NCI-H2081 treated with DMSO at 0.1 percent for 48 hours (cell line): ENCODE results near the gene ESPNL.
"Not testable (repeated sequence)": the region's sequence is repeated elsewhere in the genome, so short reads cannot be mapped to it uniquely, and the experiment has no call there.

Experiments
- DNase-seq: peaks from one replicate; lab custom pipeline; 2025; lab: John Stamatoyannopoulos, UW

The ESPNL gene, protein sequence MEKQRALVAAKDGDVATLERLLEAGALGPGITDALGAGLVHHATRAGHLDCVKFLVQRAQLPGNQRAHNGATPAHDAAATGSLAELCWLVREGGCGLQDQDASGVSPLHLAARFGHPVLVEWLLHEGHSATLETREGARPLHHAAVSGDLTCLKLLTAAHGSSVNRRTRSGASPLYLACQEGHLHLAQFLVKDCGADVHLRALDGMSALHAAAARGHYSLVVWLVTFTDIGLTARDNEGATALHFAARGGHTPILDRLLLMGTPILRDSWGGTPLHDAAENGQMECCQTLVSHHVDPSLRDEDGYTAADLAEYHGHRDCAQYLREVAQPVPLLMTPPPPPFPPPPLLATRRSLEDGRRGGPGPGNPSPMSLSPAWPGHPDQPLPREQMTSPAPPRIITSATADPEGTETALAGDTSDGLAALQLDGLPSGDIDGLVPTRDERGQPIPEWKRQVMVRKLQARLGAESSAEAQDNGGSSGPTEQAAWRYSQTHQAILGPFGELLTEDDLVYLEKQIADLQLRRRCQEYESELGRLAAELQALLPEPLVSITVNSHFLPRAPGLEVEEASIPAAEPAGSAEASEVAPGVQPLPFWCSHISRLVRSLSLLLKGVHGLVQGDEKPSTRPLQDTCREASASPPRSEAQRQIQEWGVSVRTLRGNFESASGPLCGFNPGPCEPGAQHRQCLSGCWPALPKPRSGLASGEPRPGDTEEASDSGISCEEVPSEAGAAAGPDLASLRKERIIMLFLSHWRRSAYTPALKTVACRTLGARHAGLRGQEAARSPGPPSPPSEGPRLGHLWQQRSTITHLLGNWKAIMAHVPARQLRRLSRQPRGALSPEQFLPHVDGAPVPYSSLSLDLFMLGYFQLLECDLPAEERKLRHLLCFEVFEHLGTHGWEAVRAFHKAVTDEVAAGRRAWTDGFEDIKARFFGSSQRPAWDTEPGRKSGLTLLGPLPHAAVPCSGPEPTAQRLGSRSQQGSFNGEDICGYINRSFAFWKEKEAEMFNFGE

DNA sequence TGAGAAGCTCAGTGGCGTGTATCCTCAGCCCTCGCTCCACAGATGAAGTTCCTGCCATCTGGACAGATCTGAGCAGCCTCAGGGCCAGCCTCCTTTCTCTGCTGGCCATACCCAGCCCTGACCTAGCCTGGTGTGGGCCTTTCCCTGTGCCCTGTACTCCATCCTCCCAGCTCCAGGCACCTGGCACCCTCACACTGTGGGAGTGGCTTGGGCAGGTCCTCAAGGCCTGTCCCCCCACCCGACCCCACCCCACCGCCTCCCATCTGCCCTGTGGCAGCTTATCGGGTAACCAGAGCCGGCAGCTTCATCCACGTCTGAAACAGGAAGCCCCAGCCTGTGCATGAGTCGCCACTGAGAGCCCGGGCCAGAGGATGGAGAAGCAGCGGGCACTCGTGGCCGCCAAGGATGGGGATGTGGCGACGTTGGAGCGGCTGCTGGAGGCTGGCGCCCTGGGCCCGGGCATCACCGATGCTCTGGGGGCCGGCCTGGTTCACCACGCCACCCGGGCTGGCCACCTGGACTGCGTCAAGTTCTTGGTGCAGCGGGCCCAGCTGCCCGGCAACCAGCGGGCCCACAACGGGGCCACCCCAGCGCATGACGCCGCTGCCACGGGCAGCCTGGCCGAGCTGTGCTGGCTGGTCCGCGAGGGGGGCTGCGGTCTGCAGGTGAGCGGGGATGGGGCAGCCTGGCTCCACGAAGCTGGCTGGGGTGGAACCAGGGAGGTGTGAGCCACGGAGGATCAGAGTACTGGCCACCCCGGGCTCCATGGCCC, at the start of gene ESPNL:
Gene ESPNL (plus strand): TSS at position 292 of the 772 bp plus-strand sequence. CDS start 80 bp downstream, at position 372.
- no peak for DNase-seq

DNA sequence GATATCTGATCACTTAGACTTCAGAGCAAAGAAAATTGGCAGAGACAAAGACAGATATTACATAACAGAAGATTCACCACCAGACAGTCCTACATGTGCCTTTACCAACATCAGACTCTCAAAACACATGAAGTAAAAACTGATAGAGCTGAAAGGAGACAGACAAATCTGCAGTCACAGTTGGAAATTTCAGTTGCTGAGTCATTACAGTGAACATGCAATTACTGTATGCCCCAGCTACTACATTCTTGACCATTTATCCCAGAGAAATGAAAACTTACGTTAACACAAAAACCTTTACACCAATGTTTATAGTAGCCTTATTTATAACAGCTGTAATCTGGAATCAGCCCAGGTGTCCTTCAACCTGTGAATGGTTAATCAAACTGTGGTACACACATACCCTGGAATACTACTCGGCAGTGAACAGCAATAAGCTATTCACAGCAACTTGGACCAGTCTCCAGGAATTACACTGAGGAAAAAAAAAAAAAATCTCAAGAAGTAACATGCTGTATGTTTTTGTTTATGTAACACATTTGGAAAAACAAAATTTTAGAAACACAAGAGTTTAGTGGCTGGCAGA, 46.9 kb upstream of the ESPNL start:
- DNase-seq: no peak

DNA sequence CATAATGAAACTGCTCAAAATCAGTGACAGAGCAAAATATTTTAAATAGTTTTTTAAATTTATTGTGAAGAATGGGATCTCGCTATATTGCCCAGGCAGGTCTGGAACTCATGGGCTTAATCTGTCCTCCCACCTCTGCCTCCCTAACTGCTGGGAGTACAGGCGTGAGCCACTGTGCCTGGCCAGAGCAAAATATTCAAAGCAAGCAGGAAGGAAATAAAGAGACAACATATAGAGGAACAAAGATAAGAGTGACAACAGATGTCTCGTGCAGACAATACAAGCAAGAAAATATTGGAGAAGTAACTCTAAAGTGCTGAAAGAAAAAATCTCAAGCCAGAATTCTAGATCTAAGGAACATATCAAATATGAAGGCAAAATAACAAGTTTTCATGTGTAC, 44.3 kb upstream of the ESPNL start:
- no peak for DNase-seq

DNA sequence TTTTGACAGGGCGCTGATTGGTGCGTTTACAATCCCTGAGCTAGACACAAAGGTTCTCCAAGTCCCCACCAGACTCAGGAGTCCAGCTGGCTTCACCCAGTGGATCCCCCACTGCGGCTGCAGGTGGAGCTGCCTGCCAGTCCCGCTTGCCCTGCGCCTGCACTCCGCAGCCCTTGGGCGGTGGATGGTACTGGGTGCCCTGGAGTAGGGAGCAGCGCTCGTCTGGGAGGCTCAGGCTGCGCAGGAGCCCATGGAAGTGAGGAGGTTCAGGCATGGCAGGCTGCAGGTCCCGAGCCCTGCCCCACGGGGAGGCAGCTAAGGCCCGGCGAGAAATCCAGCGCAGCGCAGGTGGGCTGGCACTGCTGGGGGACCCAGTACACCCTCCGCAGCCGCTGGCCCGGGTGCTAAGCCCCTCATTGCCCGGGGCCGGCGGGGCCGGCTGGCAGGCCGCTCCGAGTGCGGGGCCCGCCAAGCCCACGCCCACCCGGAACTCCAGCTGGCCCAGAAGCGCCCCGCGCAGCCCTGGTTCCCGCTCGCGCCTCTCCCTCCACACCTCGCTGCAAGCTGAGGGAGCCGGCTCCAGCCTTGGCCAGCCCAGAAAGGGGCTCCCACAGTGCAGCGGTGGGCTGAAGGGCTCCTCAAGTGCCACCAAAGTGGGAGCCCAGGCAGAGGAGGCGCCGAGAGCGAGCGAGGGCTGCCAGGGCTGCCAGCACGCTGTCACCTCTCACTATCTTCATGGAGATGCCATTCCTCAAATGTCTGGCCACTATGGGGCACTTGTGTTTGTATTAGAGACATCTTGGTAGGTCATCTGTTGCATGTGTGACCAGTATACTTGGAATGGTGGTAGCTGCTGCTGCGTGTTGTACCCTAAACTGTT, 42.2 kb upstream of the ESPNL start:
- DNase-seq: not testable (repeated sequence)

DNA sequence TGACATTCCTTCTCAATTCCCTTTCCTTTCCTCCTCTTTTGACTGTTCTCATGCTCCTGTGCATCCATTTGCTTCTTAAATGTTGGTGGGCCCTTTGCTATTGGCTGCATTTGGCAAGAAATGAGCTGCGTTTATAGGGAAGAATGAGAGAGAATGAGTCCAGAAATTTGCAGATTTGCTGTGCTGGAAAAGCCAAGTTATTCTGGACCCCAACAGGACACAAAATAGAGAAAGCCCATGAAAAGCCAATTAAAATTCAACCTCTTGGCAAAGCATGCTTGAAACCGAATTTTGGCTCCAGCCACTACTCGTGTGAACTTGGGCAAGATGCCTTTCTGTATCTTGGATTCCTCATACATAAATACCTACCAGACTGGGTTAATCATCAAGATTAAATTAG, 40.6 kb upstream of the ESPNL start:
- no peak for DNase-seq

DNA sequence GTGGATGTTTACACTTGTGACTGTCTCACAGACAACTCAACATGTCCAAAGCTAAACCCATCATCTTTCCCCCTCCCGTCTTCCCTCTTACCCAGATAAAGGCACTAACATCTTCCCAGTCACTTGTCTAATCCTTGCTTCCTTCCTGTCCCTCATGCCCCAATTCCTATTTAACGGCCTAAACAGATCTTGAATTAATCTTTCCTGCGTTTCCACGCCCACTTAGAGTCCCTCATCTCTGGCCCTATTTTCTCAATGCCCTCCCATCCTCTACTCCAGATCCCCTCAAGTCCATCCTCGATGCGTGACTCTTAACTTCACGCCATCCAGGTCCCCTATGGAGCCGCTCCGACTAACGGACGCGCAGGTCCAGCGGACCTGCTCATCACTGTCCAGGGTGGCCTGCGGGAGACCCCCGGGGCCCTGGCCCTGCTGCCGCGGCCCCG, 40.0 kb upstream of the ESPNL start:
- no peak for DNase-seq

DNA sequence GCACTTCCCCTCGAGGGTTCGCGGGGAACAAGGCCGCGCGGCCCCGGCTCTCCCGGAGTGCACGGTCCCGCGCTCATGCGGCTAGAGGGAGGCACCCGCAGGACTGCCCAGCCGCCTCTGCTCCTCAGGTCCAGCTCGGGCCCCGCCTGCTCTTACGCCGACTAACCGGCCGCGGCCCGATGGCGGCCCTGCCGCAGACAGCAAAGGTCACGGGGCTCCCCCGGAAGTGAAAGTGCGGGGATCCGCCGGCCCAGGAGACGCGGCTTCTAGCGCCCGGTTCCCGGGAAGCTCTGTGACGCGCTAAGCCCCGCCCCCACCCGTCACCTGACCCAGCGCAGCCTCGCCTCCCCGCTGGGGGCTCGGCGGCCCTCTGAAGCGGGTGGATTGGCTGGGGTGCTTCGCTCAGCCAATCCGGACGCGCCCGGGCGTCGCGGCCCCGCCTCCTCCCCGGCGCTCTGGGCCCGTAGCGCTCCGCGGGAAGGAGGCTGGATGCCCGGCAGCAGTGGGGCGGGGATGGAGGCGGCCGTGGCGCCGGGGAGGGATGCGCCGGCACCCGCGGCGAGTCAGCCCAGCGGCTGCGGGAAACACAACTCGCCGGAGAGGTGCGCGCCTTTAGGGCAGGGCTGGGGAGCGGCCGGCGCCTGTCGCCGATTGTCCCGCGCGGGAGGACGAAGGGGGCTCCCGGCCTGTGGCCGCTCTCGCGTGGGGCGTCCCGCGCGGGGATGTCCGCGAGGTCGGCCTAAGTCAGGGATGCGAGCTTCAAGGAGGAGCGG, 39.4 kb upstream of the ESPNL start, which contains the start of gene SCLY:
Gene SCLY (plus strand): TSS at position 460 of the 773 bp plus-strand sequence. CDS start 54 bp downstream, at position 514.
- DNase-seq: peak; percentile 72

DNA sequence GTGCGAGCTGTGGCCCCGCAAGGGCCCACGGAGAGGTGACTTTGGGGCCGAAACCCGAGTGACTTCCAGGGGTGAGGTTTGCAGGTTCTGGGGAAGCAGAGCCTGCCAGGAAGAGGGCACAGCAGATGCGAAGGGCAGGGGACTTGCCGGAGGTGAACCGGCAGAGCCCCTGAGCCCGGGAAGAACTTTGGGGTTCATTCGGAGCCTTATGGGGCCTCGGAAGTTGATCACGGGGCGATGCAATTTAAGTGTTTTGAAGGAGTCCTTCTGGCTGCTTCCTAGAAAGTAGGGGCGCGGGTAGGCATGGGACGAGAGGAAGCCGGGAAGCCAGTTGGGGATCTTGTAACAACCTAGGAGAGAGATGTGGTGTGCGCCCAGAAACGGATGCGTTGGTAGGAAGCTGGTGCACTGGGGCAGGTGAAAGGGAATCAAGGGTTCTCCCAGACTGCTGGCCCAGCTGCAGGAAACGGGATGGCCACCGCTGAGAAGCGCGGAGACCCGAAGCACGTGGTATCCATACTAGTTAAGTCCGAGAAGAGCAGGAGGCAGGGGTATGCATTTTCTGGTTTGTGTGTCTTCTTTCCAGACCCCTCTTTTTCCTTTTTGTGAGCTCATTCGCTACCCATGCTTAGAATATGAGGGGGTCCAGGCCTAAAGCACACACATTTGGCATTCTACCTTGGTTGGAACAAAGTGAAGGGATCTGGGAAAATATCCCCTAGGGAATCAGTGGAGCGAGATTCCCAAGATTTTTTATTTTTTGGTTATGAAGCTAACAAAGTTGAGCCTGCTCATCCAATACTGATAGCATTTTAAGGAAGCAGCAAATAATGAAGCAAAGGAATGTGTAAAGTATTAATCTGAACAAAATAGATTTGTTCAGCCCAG, 38.6 kb upstream of the ESPNL start:
- DNase-seq: no peak

DNA sequence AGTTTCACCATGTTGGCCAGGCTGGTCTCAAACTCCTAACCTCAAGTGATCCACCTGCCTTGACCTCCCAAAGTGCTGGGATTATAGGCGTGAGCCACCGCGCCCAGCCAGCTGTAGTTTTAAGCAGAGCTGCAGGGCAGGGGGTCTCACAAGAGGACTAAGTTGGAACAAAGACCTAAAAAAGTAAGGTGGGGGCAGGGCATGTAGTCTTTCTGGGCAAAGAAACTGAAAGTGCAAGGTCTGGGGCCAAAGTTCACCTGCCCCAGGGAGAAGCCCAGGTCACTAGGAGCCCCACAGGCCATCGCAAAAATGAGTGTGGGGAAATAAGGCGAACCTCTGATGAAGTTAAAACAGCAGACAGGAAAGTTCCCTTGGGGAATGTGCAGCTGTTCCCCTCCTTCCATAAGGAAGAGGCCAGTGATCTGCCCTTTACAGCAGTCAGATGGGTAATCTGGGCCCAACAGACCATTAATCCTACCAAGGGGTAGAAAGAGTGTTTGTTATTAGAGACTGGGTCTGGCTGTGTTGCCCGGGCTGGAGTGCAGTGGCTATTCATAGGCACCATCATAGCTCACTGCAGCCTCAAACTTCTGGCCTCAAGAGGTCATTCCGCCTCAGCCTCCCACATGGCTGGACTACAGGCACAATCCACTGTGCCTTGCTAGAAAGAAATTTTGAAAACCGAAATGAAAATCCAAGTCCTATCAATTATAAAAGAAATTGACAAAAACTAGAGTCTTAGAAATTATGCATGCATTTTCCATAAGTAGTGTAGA, 36.5 kb upstream of the ESPNL start:
- no peak for DNase-seq

DNA sequence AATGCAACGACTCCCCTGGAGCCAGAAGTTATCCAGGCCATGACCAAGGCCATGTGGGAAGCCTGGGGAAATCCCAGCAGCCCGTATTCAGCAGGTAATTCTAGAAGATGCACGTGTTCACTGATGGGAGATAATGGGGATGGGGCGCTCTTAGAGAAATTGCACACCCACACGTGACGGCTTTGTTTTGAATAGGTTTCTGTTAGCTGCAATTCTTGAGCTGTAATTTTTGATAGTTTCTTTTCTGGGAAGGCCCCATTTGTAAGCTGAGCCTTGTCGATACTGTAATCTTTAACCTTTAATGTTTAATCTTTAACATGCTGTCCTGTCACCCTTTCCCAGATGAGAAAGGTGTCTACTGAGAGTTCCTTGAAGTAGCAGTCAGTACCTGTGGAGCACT, 35.8 kb upstream of the ESPNL start:
- DNase-seq: no peak

DNA sequence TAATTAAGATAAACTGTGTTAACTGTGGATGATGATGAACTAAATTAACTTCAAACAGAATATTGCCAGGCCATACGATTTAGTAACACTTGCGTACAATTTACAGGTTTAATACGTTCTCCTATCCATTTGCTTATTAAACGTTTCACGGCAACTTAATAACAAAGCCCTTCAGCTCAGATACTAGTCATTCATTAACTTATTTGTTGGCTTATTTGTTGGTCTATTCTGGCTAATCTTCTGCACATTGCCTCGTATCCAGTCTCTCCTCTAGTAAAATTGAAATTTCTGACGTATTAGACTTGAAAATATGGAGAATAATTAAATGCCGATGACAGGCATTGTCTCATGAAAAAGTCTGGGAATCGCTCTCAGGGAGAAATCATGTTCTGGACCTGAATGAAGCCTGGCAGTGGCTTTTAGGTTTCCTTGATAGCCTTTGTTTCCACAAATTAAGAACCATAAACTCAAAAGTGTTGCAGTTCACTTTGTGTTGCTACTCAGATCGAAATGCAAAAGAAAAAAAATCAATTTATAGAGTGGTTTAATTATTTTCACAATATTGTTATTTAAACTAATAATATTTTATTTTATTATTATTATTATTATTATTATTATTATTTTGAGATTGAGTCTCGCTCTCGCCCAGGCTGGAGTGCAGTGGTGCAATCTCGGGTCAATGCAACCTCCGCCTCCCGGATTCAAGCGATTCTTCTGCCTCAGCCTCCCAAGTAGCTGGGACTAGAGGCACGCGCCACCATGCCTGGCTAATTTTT, 34.9 kb upstream of the ESPNL start:
- DNase-seq: no peak

DNA sequence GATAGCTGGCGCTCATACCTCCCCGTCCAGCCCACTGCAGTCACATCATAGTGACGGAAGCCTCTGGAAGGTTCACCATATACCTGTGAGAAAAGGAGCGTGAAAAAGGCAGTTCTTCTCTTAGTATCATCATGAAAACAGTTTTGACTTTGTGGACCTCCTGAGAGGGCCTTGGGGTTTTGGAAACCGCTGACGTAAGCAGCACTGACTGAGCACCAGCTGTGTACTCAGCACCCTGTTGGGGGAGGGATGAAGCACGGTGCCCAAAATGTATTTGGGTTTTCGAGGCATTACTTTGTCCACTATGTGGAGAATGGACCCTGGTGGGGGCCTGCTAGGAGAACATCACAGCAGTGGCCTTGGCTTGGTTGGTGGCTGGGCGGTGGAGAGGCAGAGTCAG, 33.9 kb upstream of the ESPNL start:
- DNase-seq: no peak

DNA sequence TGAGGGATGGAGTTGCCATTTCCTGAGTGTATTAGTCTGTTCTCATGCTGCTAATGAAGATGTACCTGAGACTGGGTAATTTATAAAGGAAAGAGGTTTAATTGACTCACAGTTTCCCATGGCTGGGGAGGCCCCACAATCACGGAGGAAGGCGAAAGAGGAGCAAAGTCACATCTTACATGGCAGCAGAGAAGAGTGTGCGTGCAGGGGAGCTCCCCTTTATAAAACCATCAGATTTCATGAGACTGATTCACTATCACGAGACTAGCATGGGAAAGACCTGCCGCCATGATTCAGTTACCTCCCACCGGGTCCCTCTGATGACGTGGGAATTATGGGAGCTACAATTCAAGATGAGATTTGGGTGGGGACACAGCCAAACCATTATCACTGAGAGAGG, 33.4 kb upstream of the ESPNL start:
- DNase-seq: not testable (repeated sequence)

DNA sequence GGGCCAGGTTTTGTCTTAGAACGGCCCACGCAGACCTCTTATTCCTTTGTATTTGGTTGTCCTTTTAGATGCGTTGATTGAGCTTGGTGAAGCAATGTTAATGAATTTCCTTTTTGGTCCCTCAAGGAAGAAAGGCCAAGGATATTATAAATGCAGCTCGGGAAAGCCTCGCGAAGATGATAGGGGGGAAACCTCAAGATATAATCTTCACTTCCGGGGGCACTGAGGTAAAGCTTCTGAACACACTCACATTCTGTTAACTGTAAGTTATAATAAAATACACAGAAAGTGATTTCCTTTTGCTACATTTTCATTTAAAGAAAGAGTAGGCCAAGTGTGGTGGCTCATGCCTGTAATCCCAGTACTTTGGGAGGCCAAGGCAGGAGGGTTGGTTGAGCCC, 32.2 kb upstream of the ESPNL start:
- no peak for DNase-seq

DNA sequence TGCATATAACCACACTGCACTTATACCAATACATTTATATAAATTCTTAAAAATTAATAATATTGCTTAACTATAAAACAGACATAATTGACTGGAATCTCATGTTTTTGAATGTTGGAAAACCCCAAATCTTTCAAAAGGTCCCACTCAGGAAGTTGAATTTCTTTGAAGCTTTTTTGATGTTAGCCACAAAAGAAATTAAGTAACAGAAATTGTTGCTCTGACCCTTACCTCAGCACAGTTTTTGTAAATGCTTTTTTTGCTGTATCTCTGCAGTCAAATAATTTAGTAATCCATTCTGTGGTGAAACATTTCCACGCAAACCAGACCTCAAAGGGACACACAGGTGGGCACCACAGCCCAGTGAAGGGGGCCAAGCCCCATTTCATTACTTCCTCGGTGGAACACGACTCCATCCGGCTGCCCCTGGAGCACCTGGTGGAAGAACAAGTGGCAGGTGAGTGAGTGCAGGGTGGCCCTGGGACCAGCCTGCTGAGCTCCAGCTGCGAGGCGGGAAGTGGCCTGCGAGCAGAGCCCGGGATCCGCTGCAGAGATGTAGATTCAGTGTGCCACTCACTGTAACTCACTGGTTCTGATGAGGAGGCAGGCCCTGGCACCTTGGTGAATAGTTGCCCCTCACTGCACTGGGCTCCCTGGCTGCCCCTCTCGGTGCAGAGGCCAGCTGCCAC, 31.0 kb upstream of the ESPNL start:
- no peak for DNase-seq

DNA sequence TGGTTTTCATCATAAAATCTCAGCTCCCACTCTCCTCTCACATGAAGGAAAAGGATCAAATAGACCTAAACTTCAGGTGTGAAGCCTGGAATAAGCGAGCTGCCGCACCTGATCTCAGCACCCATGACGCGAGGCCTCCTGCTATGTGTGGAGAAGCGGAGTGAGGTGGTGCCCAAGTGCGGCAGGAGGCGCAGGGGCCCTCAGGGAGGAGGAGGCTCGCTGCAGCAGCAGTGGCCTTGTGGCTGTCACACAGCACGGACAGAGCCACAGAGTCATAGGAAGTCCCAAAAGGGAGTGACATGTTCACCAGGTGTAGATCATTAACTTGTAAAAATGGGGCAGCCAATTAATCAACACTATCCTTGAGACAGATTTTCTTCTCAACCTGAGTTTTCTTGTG, 30.3 kb upstream of the ESPNL start:
- no peak for DNase-seq
